Body of pancreas (tissue), 4 donors: ENCODE results near the gene OR1M1. TPM values are rescaled to one million over a fixed set of nuclear protein-coding genes. Genes with fewer than 3 reads are reported as not detected.
"Not testable (repeated sequence)": the region's sequence is repeated elsewhere in the genome, so short reads cannot be mapped to it uniquely, and the experiment has no call there.

Experiments
- ATAC-seq: fragments of 150-250 bp; one replicate; pipeline ENCODE4 v1.9.1; 2016
- DNase-seq, 4 donors: peaks; one replicate each; pipeline ENCODE4 v3.0.0-alpha.2; 2019
- H3K27ac ChIP-seq, 4 donors: fragments of 200-600 bp; sonication (generic); 1 replicate in 3 of 4; 2 replicates in 1 of 4; pipeline versions ENCODE4 v1.5.1 to v1.6.1; 2016 to 2019; ENCODE audit warnings: mild to moderate bottlenecking in 1 of 4, mixed read lengths in 1 of 4, moderate library complexity in 1 of 4
- H3K27me3 ChIP-seq, 2 donors: fragments of 200-600 bp; sonication (generic); one replicate each; pipeline ENCODE4 v1.6.0; 2016; ENCODE audit warnings: mild to moderate bottlenecking in 1 of 2
- H3K36me3 ChIP-seq, 2 donors: fragments of 200-600 bp; sonication (generic); replicated peaks in 1 of 2; 2 replicates each; pipeline ENCODE4 v1.5.1; 2016; ENCODE audit warnings: low read depth in 2 of 2; ENCODE audit not compliant: insufficient read depth in 1 of 2
- H3K4me1 ChIP-seq: fragments of 200-600 bp; sonication (generic); one replicate; pipeline ENCODE4 v1.6.0; 2016
- H3K4me3 ChIP-seq, 2 donors: fragments of 200-600 bp; sonication (generic); 1 replicate in 1 of 2; 2 replicates in 1 of 2; pipeline ENCODE4 v1.5.1; 2016 to 2019
- H3K9me3 ChIP-seq, 3 donors: fragments of 200-600 bp; sonication (generic); 1 replicate in 2 of 3; 2 replicates in 1 of 3; pipeline ENCODE4 v1.5.1; 2016
- CTCF ChIP-seq, 7 experiments: fragments of 450-650 bp in 4 of 7; fragments of 200-600 bp in 3 of 7; sonication (generic) in 3 of 7; IDR thresholded peaks; one replicate each; pipeline ENCODE4 v1.5.1; 2016 to 2019; ENCODE audit warnings: antibody characterized with exemption in 7 of 7
- POLR2A ChIP-seq, 3 donors: fragments of 450-650 bp; IDR thresholded peaks; one replicate each; pipeline ENCODE4 v1.6.1; 2016; ENCODE audit warnings: antibody characterized with exemption in 3 of 3, mild to moderate bottlenecking in 2 of 3
- WGBS, 2 donors: methylation state at CpG; one replicate each; pipeline ENCODE4 v1.1.5; 2017; 5-methylcytosine and 5-hydroxymethylcytosine counted together
- intact Hi-C: fragments of 100-400 bp; cut with DNase I; formaldehyde crosslinking; loops from one replicate; pipeline ENCODE4 v1.15.1; 2023
- total RNA-seq, 2 donors: library from RNA; depleted of rRNA; stranded (reverse); fragments of >200 nt; gene quantifications; one replicate each; pipeline ENCODE4 v1.1.0, GENCODE V29; 2016

The OR1M1 gene
- total RNA-seq, 2 donors from 2014 or later: not detected

GRCh38 chr19:9041023-9041422 lies 45.8 kb upstream of the OR1M1 start:
- no peaks in the 10 kb centered on the region for H3K27me3 ChIP-seq
- TF ChIP-seq POLR2A (IDR thresholded peaks at IDR 0.05): no peak
- TF ChIP-seq CTCF (IDR thresholded peaks at IDR 0.05): no peak
- no peak for ATAC-seq

GRCh38 chr19:9043524-9043923 lies 43.3 kb upstream of the OR1M1 start:
- no peaks in the 10 kb centered on the region for H3K9me3 ChIP-seq
- WGBS, 2 donors: 80 to 84% methylated on average over 5 of the region's 5 CpGs
- TF ChIP-seq CTCF (IDR thresholded peaks at IDR 0.05) (no peak), POLR2A (IDR thresholded peaks at IDR 0.05) (no peak)
- DNase-seq: no peak
- H3K4me3 ChIP-seq: no peak overlapping the region
- intact Hi-C loops: no loop called here
- H3K27me3 ChIP-seq: no peaks in the 10 kb centered on the region
- no peaks in the 10 kb centered on the region for H3K36me3 ChIP-seq
- no peak for ATAC-seq
- no peak overlapping the region for H3K27ac ChIP-seq
- no peaks in the 10 kb centered on the region for H3K4me1 ChIP-seq

More at GRCh38 chr19:9041023-9041422, 45.8 kb upstream of the OR1M1 start:
- no peak for DNase-seq
- WGBS, 2 donors: 71 to 73% methylated on average over 8 of the region's 8 CpGs
- Histone ChIP-seq H3K27ac (no peak overlapping the region), H3K36me3 (no peaks in the 10 kb centered on the region), H3K9me3 (no peaks in the 10 kb centered on the region), H3K4me3 (no peak overlapping the region), H3K4me1 (no peaks in the 10 kb centered on the region)
- intact Hi-C loops: no loop called here

DNA sequence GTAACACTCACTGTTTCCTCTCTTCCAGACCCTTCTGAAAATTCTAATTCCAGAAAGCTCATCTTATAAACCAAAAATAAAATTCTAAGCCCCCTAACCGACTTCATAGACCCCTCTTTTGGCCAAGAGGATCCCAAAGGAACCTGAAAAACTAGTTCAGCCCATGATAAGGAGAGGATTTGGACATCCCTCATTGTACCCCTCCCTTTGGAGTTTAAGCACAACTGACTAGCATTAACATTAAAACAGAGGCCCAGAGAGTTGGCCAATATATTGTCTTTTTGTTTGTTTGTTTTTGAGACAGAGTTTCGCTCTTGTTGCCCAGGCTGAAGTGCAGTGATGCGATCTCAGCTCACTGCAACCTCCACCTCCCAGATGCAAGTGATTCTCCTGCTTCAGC lies 42.4 kb upstream of the OR1M1 start:
- Histone ChIP-seq H3K4me3 (no peak overlapping the region), H3K27me3 (no peaks in the 10 kb centered on the region), H3K27ac (no peak overlapping the region), H3K4me1 (no peaks in the 10 kb centered on the region), H3K36me3 (no peaks in the 10 kb centered on the region), H3K9me3 (no peaks in the 10 kb centered on the region)
- ATAC-seq: no peak
- intact Hi-C loops: no loop called here
- 51 to 70% methylated on average over 3 of the region's 3 CpGs for WGBS, 2 donors
- DNase-seq: no peak
- TF ChIP-seq POLR2A (IDR thresholded peaks at IDR 0.05): no peak
- TF ChIP-seq CTCF (IDR thresholded peaks at IDR 0.05): no peak

- Histone ChIP-seq H3K9me3 (no peaks in the 10 kb centered on the region), H3K27ac (no peak overlapping the region), H3K27me3 (no peaks in the 10 kb centered on the region), H3K4me3 (no peak overlapping the region), H3K36me3 (no peaks in the 10 kb centered on the region), H3K4me1 (no peaks in the 10 kb centered on the region)
- intact Hi-C loops: no loop called here
- no peak for DNase-seq
- TF ChIP-seq CTCF (IDR thresholded peaks at IDR 0.05) (no peak), POLR2A (IDR thresholded peaks at IDR 0.05) (no peak)
- no peak for ATAC-seq
- 28 to 34% methylated on average over 4 of the region's 4 CpGs for WGBS, 2 donors
Measured at GRCh38 chr19:9046694-9047093, 40.2 kb upstream of the OR1M1 start.

DNA sequence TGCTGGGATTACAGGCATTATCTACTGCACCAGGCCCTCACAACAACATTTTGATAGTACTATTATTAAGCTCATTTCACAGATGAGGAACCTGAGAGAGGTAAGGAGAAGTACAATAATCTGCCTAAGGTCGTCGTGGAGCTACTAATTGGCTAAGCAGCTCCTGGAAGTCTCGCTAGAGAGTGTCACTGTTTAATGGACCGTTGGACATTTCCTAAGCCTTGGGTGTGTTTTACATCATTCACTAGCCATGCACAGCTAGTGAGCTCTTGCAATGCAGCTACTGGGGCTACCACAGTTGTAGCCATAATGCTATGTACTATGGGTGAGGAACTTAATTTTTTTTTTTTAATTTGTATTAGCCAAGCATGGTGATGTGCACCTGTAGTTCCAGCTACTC lies 34.0 kb upstream of the OR1M1 start:
- WGBS, 2 donors: 60 to 83% methylated on average over 4 of the region's 4 CpGs
- no peak for ATAC-seq
- intact Hi-C loops: no loop called here

GRCh38 chr19:9053674-9054073 lies 33.2 kb upstream of the OR1M1 start:
- intact Hi-C loops, H3K36me3 ChIP-seq, H3K27me3 ChIP-seq, ATAC-seq, H3K4me3 ChIP-seq, H3K4me1 ChIP-seq, H3K9me3 ChIP-seq, DNase-seq, H3K27ac ChIP-seq: not testable (repeated sequence)
- 86 to 93% methylated on average over 6 of the region's 6 CpGs for WGBS, 2 donors

More for the DNA sequence above, 34.0 kb upstream of the OR1M1 start:
- peaks cover 10% of the 10 kb centered on the region for H3K4me1 ChIP-seq
- no peak overlapping the region for H3K4me3 ChIP-seq
- TF ChIP-seq POLR2A (IDR thresholded peaks at IDR 0.05) (no peak), CTCF (IDR thresholded peaks at IDR 0.05) (no peak)
- H3K27me3 ChIP-seq: no peaks in the 10 kb centered on the region
- no peaks in the 10 kb centered on the region for H3K36me3 ChIP-seq
- H3K9me3 ChIP-seq: no peaks in the 10 kb centered on the region
- no peak for DNase-seq
- H3K27ac ChIP-seq: no peak overlapping the region
